Thyroid gland (tissue), 4 donors: ENCODE data around the gene MAJIN. TPM values are rescaled to one million over a fixed set of nuclear protein-coding genes. Genes with fewer than 3 reads are reported as not detected.

Experiments
- DNase-seq, 2 donors: peaks; one replicate each; pipeline ENCODE4 v3.0.0-alpha.2; 2019
- H3K27ac ChIP-seq, 3 donors: fragments of 200-600 bp; sonication (generic); 1 replicate in 2 of 3; 2 replicates in 1 of 3; pipeline ENCODE4 v1.5.1; 2016 to 2019; ENCODE audit warnings: mild to moderate bottlenecking in 1 of 3, moderate library complexity in 1 of 3
- H3K27me3 ChIP-seq: fragments of 200-600 bp; sonication (generic); one replicate; pipeline ENCODE4 v1.5.1; 2019
- H3K36me3 ChIP-seq, 2 donors: fragments of 200-600 bp; sonication (generic); one replicate each; pipeline ENCODE4 v1.5.1; 2016 to 2019
- H3K4me1 ChIP-seq, 2 donors: fragments of 200-600 bp; sonication (generic); one replicate each; pipeline ENCODE4 v1.5.1; 2017 to 2019
- H3K4me3 ChIP-seq, 3 donors: fragments of 200-600 bp; sonication (generic); replicated peaks in 1 of 3; 1 replicate in 2 of 3; 2 replicates in 1 of 3; pipeline ENCODE4 v1.5.1; 2016; ENCODE audit warnings: mild to moderate bottlenecking in 1 of 3
- H3K9me3 ChIP-seq: fragments of 200-600 bp; sonication (generic); one replicate; pipeline ENCODE4 v1.5.1; 2017
- CTCF ChIP-seq, 6 experiments: fragments of 200-600 bp in 3 of 6; fragments of 450-650 bp in 3 of 6; sonication (generic) in 3 of 6; IDR thresholded peaks; one replicate each; pipeline ENCODE4 v1.5.1; 2016 to 2019; ENCODE audit warnings: antibody characterized with exemption in 6 of 6, mild to moderate bottlenecking in 2 of 6, inconsistent platforms in 1 of 6, moderate library complexity in 1 of 6
- POLR2A ChIP-seq, 2 donors: fragments of 450-650 bp; IDR thresholded peaks; one replicate each; pipeline ENCODE4 v1.6.1; 2017; ENCODE audit warnings: antibody characterized with exemption in 2 of 2, mild to moderate bottlenecking in 2 of 2, moderate library complexity in 1 of 2
- WGBS, 2 donors: methylation state at CpG; one replicate each; pipeline ENCODE4 v1.1.5; 2017; 5-methylcytosine and 5-hydroxymethylcytosine counted together
- intact Hi-C: fragments of 100-400 bp; cut with DNase I; formaldehyde crosslinking; loops from one replicate; pipeline ENCODE4 v1.15.1; 2023
- total RNA-seq, 4 donors: library from RNA; depleted of rRNA; stranded (reverse); fragments of >200 nt; gene quantifications; one replicate each; pipeline ENCODE4 v1.2.3, GENCODE V29; 2016

MAJIN gene
- total RNA-seq, 4 donors from 2014 or later = 0.27 TPM; not detected in 3

GRCh38 chr11:64897381-64898075, 74.4 kb downstream of the MAJIN start:
- TF ChIP-seq CTCF (IDR thresholded peaks at IDR 0.05) (no peak), POLR2A (IDR thresholded peaks at IDR 0.05) (no peak)
- Histone ChIP-seq H3K27ac (no peak overlapping the region), H3K27me3 (no peaks in the 10 kb centered on the region), H3K4me1 (peaks cover 0 to 3% of the 10 kb centered on the region in 2 donors), H3K36me3 (peaks cover 26 to 34% of the 10 kb centered on the region in 2 donors), H3K9me3 (no peaks in the 10 kb centered on the region), H3K4me3 (no peak overlapping the region)
- intact Hi-C loops = loop anchor here (10.0 kb wide), 1 partner anchor 113 kb away; no protein-coding TSS in a partner anchor
- no peak for DNase-seq
- 94 to 96% methylated on average over 10 to 15 of the region's 19 CpGs for WGBS, 2 donors

GRCh38 chr11:64896448-64897022, 75.4 kb downstream of the MAJIN start:
- H3K4me3 ChIP-seq = no peak overlapping the region
- no peak overlapping the region for H3K27ac ChIP-seq
- DNase-seq = no peak
- intact Hi-C loops = loop anchor here (10.0 kb wide), 1 partner anchor 112 kb away; no protein-coding TSS in a partner anchor
- 89 to 95% methylated on average over 10 to 13 of the region's 14 CpGs for WGBS, 2 donors
- peaks cover 16 to 25% of the 10 kb centered on the region in 2 donors for H3K36me3 ChIP-seq
- H3K9me3 ChIP-seq = no peaks in the 10 kb centered on the region
- peaks cover 0 to 3% of the 10 kb centered on the region in 2 donors for H3K4me1 ChIP-seq
- TF ChIP-seq POLR2A (IDR thresholded peaks at IDR 0.05) = no peak
- TF ChIP-seq CTCF (IDR thresholded peaks at IDR 0.05) = no peak
- H3K27me3 ChIP-seq = no peaks in the 10 kb centered on the region

- Histone ChIP-seq H3K36me3 (peaks cover 9 to 21% of the 10 kb centered on the region in 2 donors), H3K27ac (no peak overlapping the region), H3K27me3 (no peaks in the 10 kb centered on the region), H3K4me1 (peaks cover 0 to 3% of the 10 kb centered on the region in 2 donors), H3K4me3 (no peak overlapping the region), H3K9me3 (no peaks in the 10 kb centered on the region)
- DNase-seq = no peak
- WGBS, 2 donors = 92 to 96% methylated on average over 11 to 28 of the region's 39 CpGs
- TF ChIP-seq POLR2A (IDR thresholded peaks at IDR 0.05) (no peak), CTCF (IDR thresholded peaks at IDR 0.05) (no peak)
- intact Hi-C loops = loop anchor here (2.0 to 10.0 kb wide), 2 partner anchors 48 to 110 kb away; no protein-coding TSS in a partner anchor
Observed at GRCh38 chr11:64894812-64895452, 77.0 kb downstream of the MAJIN start.

- Histone ChIP-seq H3K36me3 (peaks cover 9 to 21% of the 10 kb centered on the region in 2 donors), H3K27ac (no peak overlapping the region), H3K9me3 (no peaks in the 10 kb centered on the region), H3K4me3 (no peak overlapping the region), H3K27me3 (no peaks in the 10 kb centered on the region), H3K4me1 (peaks cover 0 to 3% of the 10 kb centered on the region in 2 donors)
- intact Hi-C loops = loop anchor here (2.0 to 10.0 kb wide), 2 partner anchors 47 to 109 kb away; no protein-coding TSS in a partner anchor
- 30 to 36% methylated on average over 9 to 14 of the region's 14 CpGs for WGBS, 2 donors
- TF ChIP-seq CTCF (IDR thresholded peaks at IDR 0.05) (peak; percentile 61 to 91 (median 87)), POLR2A (IDR thresholded peaks at IDR 0.05) (no peak)
- peak; percentile 89 for DNase-seq
Observed at GRCh38 chr11:64894070-64894811, 77.7 kb downstream of the MAJIN start.
